ENCODE measurements around the gene TRMT6.

The TRMT6 gene

GRCh38 chr20:5950271-5951031, at the start of gene TRMT6, which contains the start of gene MCM8:
TSS of gene TRMT6 (minus strand) at chr20:5950533. CDS start at chr20:5950405, 128 bp downstream.
TSS of gene MCM8 (plus strand) at chr20:5950652. CDS start at chr20:5952016, 1,364 bp downstream.
- DNase-seq (ENCODE audit: low read depth) = peak; percentile 90

- no peak for DNase-seq (ENCODE audit: low read depth)
These were observed 49.5 kb upstream of the TRMT6 start for GRCh38 chr20:5999783-6000182.

GRCh38 chr20:5996765-5997164, 46.4 kb upstream of the TRMT6 start:
- DNase-seq (ENCODE audit: low read depth) = no peak

- no peak for DNase-seq (ENCODE audit: low read depth)
These were observed 41.5 kb upstream of the TRMT6 start for GRCh38 chr20:5991623-5992441.

GRCh38 chr20:5990946-5991345, 40.6 kb upstream of the TRMT6 start:
- DNase-seq (ENCODE audit: low read depth) = no peak

- no peak for DNase-seq (ENCODE audit: low read depth)
These were observed 39.2 kb upstream of the TRMT6 start for GRCh38 chr20:5989539-5989938.

GRCh38 chr20:5987383-5987782, 37.0 kb upstream of the TRMT6 start:
- no peak for DNase-seq (ENCODE audit: low read depth)

- no peak for DNase-seq (ENCODE audit: low read depth)
These were observed 30.6 kb upstream of the TRMT6 start for GRCh38 chr20:5980720-5981538.

GRCh38 chr20:5979801-5980200, 29.5 kb upstream of the TRMT6 start:
- DNase-seq (ENCODE audit: low read depth) = no peak

- DNase-seq (ENCODE audit: low read depth) = no peak
These were observed 27.6 kb upstream of the TRMT6 start for GRCh38 chr20:5977975-5978374.

- DNase-seq (ENCODE audit: low read depth) = no peak
These were observed 26.9 kb upstream of the TRMT6 start for GRCh38 chr20:5977223-5977622.

- no peak for DNase-seq (ENCODE audit: low read depth)
These were observed 25.4 kb upstream of the TRMT6 start for GRCh38 chr20:5975778-5976177.

- no peak for DNase-seq (ENCODE audit: low read depth)
These were observed 24.2 kb upstream of the TRMT6 start for GRCh38 chr20:5974531-5974930.

- DNase-seq (ENCODE audit: low read depth) = no peak
These were observed 23.6 kb upstream of the TRMT6 start for GRCh38 chr20:5973971-5974370.

GRCh38 chr20:5973172-5973571, 22.8 kb upstream of the TRMT6 start:
- peak; percentile 89 for DNase-seq (ENCODE audit: low read depth)

- no peak for DNase-seq (ENCODE audit: low read depth)
These were observed 20.9 kb upstream of the TRMT6 start for GRCh38 chr20:5971203-5971602.

- no peak for DNase-seq (ENCODE audit: low read depth)
These were observed 20.0 kb upstream of the TRMT6 start for GRCh38 chr20:5970381-5970780.

- no peak for DNase-seq (ENCODE audit: low read depth)
These were observed 19.6 kb upstream of the TRMT6 start for GRCh38 chr20:5969940-5970339.

GRCh38 chr20:5969348-5969935, 19.1 kb upstream of the TRMT6 start:
- DNase-seq (ENCODE audit: low read depth) = no peak

GRCh38 chr20:5968462-5968861, 18.1 kb upstream of the TRMT6 start:
- no peak for DNase-seq (ENCODE audit: low read depth)

- no peak for DNase-seq (ENCODE audit: low read depth)
These were observed 17.1 kb upstream of the TRMT6 start for GRCh38 chr20:5967469-5967868.

- no peak for DNase-seq (ENCODE audit: low read depth)
These were observed 426 bp downstream of the TRMT6 start for GRCh38 chr20:5949943-5950270.
